Right atrium auricular region (tissue), 2 donors: ENCODE data around the gene PIGN. TPM values are rescaled to one million over a fixed set of nuclear protein-coding genes. Genes with fewer than 3 reads are reported as not detected.

Experiments
- DNase-seq: peaks from one replicate; pipeline ENCODE4 v3.0.0-alpha.2; 2019; ENCODE audit warnings: low spot score
- H3K27ac ChIP-seq, 2 donors: fragments of 200-600 bp; sonication (generic); 1 replicate in 1 of 2; 2 replicates in 1 of 2; pipeline ENCODE4 v1.5.1; 2016 to 2019
- H3K27me3 ChIP-seq, 2 donors: fragments of 200-600 bp; sonication (generic); one replicate each; pipeline versions ENCODE4 v1.5.1 to v1.6.0; 2017 to 2019
- H3K36me3 ChIP-seq: fragments of 200-600 bp; sonication (generic); one replicate; pipeline ENCODE4 v1.5.1; 2016
- H3K4me1 ChIP-seq, 2 donors: fragments of 200-600 bp; sonication (generic); one replicate each; pipeline versions ENCODE4 v1.5.1 to v1.6.0; 2017 to 2019
- H3K4me3 ChIP-seq, 2 donors: fragments of 200-600 bp; sonication (generic); 1 replicate in 1 of 2; 2 replicates in 1 of 2; pipeline ENCODE4 v1.5.1; 2017 to 2019; ENCODE audit warnings: mild to moderate bottlenecking in 1 of 2, moderate library complexity in 1 of 2
- H3K9me3 ChIP-seq, 2 donors: fragments of 200-600 bp; sonication (generic); one replicate each; pipeline ENCODE4 v1.5.1; 2019
- total RNA-seq, 2 donors: library from RNA; depleted of rRNA; stranded (reverse); fragments of >200 nt; gene quantifications; one replicate each; pipeline ENCODE4 v1.1.0, GENCODE V29; 2016
- TF ChIP-seq, protein P1 (sequence below), 2 donors: fragments of 200-600 bp; sonication (generic); IDR thresholded peaks; one replicate each; pipeline ENCODE4 v1.5.1; 2019; ENCODE audit warnings: antibody characterized with exemption in 2 of 2

PIGN gene
- total RNA-seq, 2 donors from 2014 or later = 10.8 to 16.8 TPM

DNA sequence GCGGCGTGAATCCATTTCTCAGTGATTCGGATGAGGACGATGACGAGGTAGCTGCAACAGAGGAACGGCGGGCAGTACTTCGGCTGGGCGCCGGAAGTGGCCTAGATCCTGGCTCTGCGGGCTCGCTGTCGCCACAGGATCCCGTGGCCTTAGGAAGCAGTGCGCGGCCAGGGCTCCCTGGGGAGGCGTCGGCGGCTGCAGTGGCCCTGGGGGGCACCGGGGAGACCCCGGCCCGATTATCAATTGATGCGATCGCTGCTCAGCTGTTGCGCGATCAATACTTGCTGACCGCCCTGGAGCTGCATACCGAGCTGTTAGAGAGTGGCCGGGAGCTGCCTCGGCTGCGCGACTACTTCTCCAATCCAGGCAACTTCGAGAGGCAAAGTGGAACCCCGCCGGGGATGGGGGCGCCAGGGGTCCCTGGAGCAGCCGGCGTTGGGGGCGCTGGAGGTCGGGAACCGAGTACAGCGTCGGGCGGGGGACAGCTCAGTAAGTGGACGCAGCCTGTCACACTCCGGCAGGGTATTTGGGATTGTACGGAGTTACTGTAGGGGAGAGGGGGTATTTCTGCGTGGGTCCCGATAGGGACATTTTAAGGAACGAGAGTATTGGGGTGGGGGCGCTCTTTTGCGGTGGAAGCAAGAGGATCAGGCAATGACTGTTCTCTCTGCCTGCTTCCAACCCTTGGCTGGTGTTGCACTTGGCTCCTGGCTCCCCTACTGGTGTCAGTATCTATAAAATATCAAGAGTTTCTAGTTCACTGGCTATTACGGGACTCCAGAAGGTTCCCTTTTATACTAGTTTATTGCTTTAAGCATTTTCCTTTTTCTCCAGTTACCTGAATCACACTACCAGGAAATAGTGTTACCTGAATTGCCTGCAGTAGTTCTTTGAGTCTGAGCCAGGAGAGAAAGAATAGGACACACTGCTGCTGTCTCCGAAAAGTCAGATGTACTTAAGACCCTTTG lies 971 bp upstream of the PIGN start:
- Histone ChIP-seq H3K27ac (peak overlapping the region; percentile 63 to 71), H3K9me3 (no peaks in the 10 kb centered on the region), H3K36me3 (no peaks in the 10 kb centered on the region), H3K4me1 (peaks cover 0 to 44% of the 10 kb centered on the region in 2 donors), H3K27me3 (no peaks in the 10 kb centered on the region), H3K4me3 (peak overlapping the region; percentile 81 to 90)
- TF ChIP-seq, protein P1, sequence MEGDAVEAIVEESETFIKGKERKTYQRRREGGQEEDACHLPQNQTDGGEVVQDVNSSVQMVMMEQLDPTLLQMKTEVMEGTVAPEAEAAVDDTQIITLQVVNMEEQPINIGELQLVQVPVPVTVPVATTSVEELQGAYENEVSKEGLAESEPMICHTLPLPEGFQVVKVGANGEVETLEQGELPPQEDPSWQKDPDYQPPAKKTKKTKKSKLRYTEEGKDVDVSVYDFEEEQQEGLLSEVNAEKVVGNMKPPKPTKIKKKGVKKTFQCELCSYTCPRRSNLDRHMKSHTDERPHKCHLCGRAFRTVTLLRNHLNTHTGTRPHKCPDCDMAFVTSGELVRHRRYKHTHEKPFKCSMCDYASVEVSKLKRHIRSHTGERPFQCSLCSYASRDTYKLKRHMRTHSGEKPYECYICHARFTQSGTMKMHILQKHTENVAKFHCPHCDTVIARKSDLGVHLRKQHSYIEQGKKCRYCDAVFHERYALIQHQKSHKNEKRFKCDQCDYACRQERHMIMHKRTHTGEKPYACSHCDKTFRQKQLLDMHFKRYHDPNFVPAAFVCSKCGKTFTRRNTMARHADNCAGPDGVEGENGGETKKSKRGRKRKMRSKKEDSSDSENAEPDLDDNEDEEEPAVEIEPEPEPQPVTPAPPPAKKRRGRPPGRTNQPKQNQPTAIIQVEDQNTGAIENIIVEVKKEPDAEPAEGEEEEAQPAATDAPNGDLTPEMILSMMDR (IDR thresholded peaks at IDR 0.05) = no peak
- DNase-seq = no peak

GRCh38 chr18:62186499-62186773 lies 420 bp downstream of the PIGN start:
- peak overlapping the region; percentile 71 to 73 for H3K27ac ChIP-seq
- H3K4me1 ChIP-seq = peaks cover 0 to 44% of the 10 kb centered on the region in 2 donors
- H3K9me3 ChIP-seq = no peaks in the 10 kb centered on the region
- DNase-seq = no peak
- H3K36me3 ChIP-seq = no peaks in the 10 kb centered on the region
- H3K4me3 ChIP-seq = peak overlapping the region; percentile 81 to 90
- TF ChIP-seq, protein P1 (IDR thresholded peaks at IDR 0.05) = no peak
- H3K27me3 ChIP-seq = no peaks in the 10 kb centered on the region

DNA sequence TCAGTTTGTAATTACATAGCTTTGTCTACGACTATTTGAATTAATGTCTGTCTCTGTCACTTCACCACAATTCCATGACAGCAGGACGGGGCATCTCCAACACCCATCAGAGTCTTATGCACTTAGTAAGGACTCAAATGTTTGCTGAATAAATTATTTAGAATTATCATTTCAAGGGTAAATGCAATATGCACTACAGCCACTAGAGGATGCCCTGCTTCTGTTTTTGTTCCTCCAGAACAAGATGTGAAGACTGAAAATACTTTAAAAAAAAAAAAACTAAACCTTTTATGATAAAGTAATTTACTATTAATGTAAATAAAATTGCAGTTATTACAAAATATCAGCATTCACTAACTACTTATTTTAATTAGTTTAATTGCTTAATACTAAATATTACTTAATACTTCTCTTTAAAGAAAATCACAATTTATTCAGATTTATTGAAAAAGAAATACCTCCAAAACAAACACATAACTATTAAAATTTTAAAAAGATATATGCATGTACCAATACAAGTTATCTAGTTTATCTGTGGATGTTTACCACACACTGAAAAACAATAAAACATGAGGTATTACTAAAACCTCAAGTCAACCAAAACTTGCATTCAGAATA lies 3.2 kb downstream of the PIGN start:
- TF ChIP-seq, protein P1 (IDR thresholded peaks at IDR 0.05) = peak; percentile 90 to 96
- no peaks in the 10 kb centered on the region for H3K36me3 ChIP-seq
- DNase-seq = no peak
- peaks cover 0 to 16% of the 10 kb centered on the region in 2 donors for H3K4me1 ChIP-seq
- no peaks in the 10 kb centered on the region for H3K9me3 ChIP-seq
- no peak overlapping the region for H3K4me3 ChIP-seq
- H3K27me3 ChIP-seq = no peaks in the 10 kb centered on the region
- H3K27ac ChIP-seq = no peak overlapping the region

- Histone ChIP-seq H3K36me3 (no peaks in the 10 kb centered on the region), H3K27ac (no peak overlapping the region), H3K4me3 (no peak overlapping the region), H3K27me3 (no peaks in the 10 kb centered on the region), H3K4me1 (peaks cover 0 to 9% of the 10 kb centered on the region in 2 donors), H3K9me3 (no peaks in the 10 kb centered on the region)
- no peak for DNase-seq
- TF ChIP-seq, protein P1 (IDR thresholded peaks at IDR 0.05) = no peak
Measured at GRCh38 chr18:62182220-62182619, 4.6 kb downstream of the PIGN start.

DNA sequence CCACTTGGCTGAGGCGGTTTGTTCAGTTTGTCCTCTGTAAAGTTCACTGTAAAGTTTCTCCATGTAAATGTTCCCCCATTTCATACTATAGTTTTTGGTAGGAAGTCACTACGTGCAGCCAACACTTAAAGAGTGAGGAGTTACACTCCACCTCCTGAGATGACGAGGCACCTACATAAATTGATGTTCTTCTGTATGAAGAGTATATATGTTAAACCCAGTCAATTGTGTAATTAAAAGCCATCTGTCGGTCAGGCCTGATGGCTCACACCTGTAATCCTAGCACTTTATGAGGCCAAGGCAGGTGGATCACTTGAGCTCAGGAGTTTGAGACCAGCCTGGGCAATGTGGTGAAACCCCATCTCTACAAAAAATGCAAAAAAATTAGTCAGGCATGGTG lies 7.6 kb downstream of the PIGN start:
- H3K27ac ChIP-seq = no peak overlapping the region
- H3K27me3 ChIP-seq = no peaks in the 10 kb centered on the region
- DNase-seq = no peak
- H3K4me3 ChIP-seq = no peak overlapping the region
- H3K9me3 ChIP-seq = no peaks in the 10 kb centered on the region
- no peaks in the 10 kb centered on the region for H3K36me3 ChIP-seq
- TF ChIP-seq, protein P1 (IDR thresholded peaks at IDR 0.05) = no peak
- H3K4me1 ChIP-seq = no peaks in the 10 kb centered on the region
